Measurements from ENCODE around the gene TTBK1. TPM values are rescaled to one million over a fixed set of nuclear protein-coding genes. Genes with fewer than 3 reads are reported as not detected.

TTBK1 gene
- total and polyA plus RNA-seq, 2 of the 4 experiments (the other 2 are of a cell fraction) = 0.02 TPM; not detected in 1

DNA sequence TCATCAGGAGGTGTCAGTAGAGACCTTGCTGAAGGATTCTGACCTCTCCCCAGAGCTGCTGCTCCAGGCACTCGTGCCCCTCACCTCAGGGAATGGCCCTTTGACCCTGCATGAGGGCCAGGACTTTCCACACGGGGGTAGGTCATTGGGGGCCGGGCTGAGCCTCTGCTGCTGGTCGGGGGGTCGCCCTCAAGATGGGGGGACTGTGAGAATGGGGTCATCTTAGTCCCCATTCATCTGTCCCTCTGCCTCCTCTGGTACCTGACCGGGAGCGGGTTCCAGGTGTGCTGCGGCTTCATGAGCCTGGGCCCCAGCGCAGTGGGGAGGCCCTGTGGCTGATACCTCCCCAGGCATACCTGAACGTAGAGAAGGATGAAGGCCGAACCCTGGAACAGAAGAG, 29.9 kb upstream of the TTBK1 start:
- Histone ChIP-seq H4K91ac (ENCODE audit: insufficient read depth, low read depth, low read length) (no peak overlapping the region), H3K14ac (replicated peaks; ENCODE audit: low read depth, low read length) (no peak overlapping the region), H4K20me1 (ENCODE audit: insufficient read depth, low read length) (no peaks in the 10 kb centered on the region), H2AFZ (replicated peaks; ENCODE audit: low read length, poor library complexity) (no peak overlapping the region), H3K56ac (ENCODE audit: extremely low read depth, insufficient read depth, low read length) (no peak overlapping the region), H3K9me1 (ENCODE audit: insufficient read depth, low read length) (no peaks in the 10 kb centered on the region; the same call in 1 of the 2 replicates), H3K23ac (ENCODE audit: low read depth, low read length) (no peak overlapping the region), H4K8ac (ENCODE audit: low read depth in 2 of 2, low read length in 2 of 2) (no peak overlapping the region), H3K4me1 (ENCODE audit: control insufficient read depth, insufficient read depth, low read length) (no peaks in the 10 kb centered on the region), H2BK120ac (ENCODE audit: low read depth, low read length) (no peak overlapping the region), H3K4me2 (ENCODE audit: low read depth, low read length) (no peak overlapping the region), H3K9ac (ENCODE audit: low read depth, low read length) (no peak overlapping the region), H3K9me3 (ENCODE audit: control insufficient read depth, insufficient read depth, low read length) (no peaks in the 10 kb centered on the region), H2AK9ac (replicated peaks; ENCODE audit: low read depth, low read length, poor library complexity) (no peak overlapping the region), H2BK20ac (ENCODE audit: low read depth, low read length) (no peak overlapping the region), H3K27ac (ENCODE audit: insufficient read depth, low read length) (no peak overlapping the region), H4K5ac (ENCODE audit: low read depth, low read length) (no peak overlapping the region), H3K18ac (ENCODE audit: low read depth, low read length) (no peak overlapping the region), H3K4me3 (ENCODE audit: insufficient read depth, low read depth, low read length) (no peak overlapping the region), H3K36me3 (ENCODE audit: control insufficient read depth, insufficient read depth, low read length) (peaks cover 28% of the 10 kb centered on the region), H2AK5ac (ENCODE audit: low read depth, low read length) (no peak overlapping the region), H3K4ac (ENCODE audit: low read depth, low read length) (no peak overlapping the region), H3K79me1 (ENCODE audit: low read depth in 1 of 2, low read length in 2 of 2) (no peaks in the 10 kb centered on the region), H2BK15ac (ENCODE audit: low read depth, low read length) (no peak overlapping the region), H2BK5ac (ENCODE audit: low read depth, low read length, poor library complexity, severe bottlenecking) (no peak overlapping the region), H3K27me3 (ENCODE audit: control insufficient read depth, insufficient read depth, low read length) (no peaks in the 10 kb centered on the region)
- DNase-seq (no peak), ATAC-seq (ENCODE audit: low read depth) (no peak)
- TF ChIP-seq CHD1 (IDR thresholded peaks at IDR 0.05; ENCODE audit: low read depth, low read length) (no peak), RFX5 (IDR thresholded peaks at IDR 0.05; ENCODE audit: low read depth, low read length) (no peak), BHLHE40 (IDR thresholded peaks at IDR 0.05; ENCODE audit: low read depth, low read length) (no peak), SMC3 (IDR thresholded peaks at IDR 0.05; ENCODE audit: low read depth, low read length) (no peak), POLR2A (IDR thresholded peaks at IDR 0.05; ENCODE audit: low read depth, low read length) (no peak), RAD21 (IDR thresholded peaks at IDR 0.05; ENCODE audit: low read length) (no peak), MAFK (IDR thresholded peaks at IDR 0.05; ENCODE audit: low read depth, low read length) (no peak), MXI1 (IDR thresholded peaks at IDR 0.05; ENCODE audit: borderline replicate concordance, low read depth, low read length) (no peak), CEBPB (IDR thresholded peaks at IDR 0.05; ENCODE audit: low read depth, low read length) (no peak), MAZ (IDR thresholded peaks at IDR 0.05; ENCODE audit: borderline replicate concordance, low read depth, low read length) (no peak)
- TF ChIP-seq, protein P1, sequence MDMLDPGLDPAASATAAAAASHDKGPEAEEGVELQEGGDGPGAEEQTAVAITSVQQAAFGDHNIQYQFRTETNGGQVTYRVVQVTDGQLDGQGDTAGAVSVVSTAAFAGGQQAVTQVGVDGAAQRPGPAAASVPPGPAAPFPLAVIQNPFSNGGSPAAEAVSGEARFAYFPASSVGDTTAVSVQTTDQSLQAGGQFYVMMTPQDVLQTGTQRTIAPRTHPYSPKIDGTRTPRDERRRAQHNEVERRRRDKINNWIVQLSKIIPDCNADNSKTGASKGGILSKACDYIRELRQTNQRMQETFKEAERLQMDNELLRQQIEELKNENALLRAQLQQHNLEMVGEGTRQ (IDR thresholded peaks at IDR 0.05; ENCODE audit: low read depth, low read length) = no peak
- TF ChIP-seq, protein P2, sequence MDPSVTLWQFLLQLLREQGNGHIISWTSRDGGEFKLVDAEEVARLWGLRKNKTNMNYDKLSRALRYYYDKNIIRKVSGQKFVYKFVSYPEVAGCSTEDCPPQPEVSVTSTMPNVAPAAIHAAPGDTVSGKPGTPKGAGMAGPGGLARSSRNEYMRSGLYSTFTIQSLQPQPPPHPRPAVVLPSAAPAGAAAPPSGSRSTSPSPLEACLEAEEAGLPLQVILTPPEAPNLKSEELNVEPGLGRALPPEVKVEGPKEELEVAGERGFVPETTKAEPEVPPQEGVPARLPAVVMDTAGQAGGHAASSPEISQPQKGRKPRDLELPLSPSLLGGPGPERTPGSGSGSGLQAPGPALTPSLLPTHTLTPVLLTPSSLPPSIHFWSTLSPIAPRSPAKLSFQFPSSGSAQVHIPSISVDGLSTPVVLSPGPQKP (IDR thresholded peaks at IDR 0.05; ENCODE audit: borderline replicate concordance, low read depth, low read length) = no peak
- TF ChIP-seq, protein P3, sequence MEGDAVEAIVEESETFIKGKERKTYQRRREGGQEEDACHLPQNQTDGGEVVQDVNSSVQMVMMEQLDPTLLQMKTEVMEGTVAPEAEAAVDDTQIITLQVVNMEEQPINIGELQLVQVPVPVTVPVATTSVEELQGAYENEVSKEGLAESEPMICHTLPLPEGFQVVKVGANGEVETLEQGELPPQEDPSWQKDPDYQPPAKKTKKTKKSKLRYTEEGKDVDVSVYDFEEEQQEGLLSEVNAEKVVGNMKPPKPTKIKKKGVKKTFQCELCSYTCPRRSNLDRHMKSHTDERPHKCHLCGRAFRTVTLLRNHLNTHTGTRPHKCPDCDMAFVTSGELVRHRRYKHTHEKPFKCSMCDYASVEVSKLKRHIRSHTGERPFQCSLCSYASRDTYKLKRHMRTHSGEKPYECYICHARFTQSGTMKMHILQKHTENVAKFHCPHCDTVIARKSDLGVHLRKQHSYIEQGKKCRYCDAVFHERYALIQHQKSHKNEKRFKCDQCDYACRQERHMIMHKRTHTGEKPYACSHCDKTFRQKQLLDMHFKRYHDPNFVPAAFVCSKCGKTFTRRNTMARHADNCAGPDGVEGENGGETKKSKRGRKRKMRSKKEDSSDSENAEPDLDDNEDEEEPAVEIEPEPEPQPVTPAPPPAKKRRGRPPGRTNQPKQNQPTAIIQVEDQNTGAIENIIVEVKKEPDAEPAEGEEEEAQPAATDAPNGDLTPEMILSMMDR (conservative IDR thresholded peaks at IDR 0.05; ENCODE audit: low read depth, low read length) = no peak
- 100% methylated on average over 3 of the region's 11 CpGs; no CpG with 5 or more reads in 1 of the 2 experiments for WGBS, 2 experiments (ENCODE audit: extremely low coverage in 2 of 2, insufficient read length in 1 of 2)
- BruUV-seq (replicated peaks) = no TSS peak
- CTCF ChIA-PET = no interaction called here
- dilution Hi-C loops (cut with HindIII; ENCODE audit: low sequenced_read_pairs, unreplicated experiment) = no loop called here
- POLR2A ChIA-PET (ENCODE audit: unreplicated experiment) = no interaction called here
- in situ Hi-C loops (cut with MboI; ENCODE audit: low sequenced_read_pairs) = no loop called here
- intact Hi-C loops (cut with micrococcal nuclease) = no loop called here
